Fibroblast of skin of scalp (primary cell): Measurements from ENCODE around the gene TMC3.

Source experiments
- DNase-seq: peaks from one replicate; pipeline ENCODE4 v3.0.0-alpha.2; 2013

TMC3 gene

GRCh38 chr15:81297603-81298575, 76.1 kb downstream of the TMC3 start:
- no peak for DNase-seq

DNA sequence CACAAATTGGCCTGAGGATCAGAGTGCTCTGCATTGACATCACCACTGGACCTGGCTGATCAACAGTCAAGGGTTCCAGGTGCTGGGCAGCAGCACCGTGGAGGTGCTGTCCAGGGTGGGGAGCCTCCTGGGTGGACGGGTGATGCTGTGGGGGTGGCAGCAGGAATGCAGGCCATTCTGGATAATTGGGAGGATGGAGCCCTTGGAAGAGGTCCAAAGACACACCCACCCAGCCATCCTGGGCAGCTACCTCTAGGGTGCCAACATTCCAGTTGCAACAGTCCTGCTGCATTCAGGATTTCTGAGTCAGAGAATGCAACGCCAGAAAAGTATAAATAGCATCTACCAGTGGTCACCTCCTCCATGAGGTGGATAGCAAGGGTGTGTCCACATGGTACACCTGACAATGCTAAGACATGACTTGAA, 76.9 kb downstream of the TMC3 start:
- DNase-seq: peak; percentile 20

- DNase-seq: peak; percentile 17
Observed at GRCh38 chr15:81296673-81297072, 77.3 kb downstream of the TMC3 start.

- no peak for DNase-seq
Observed at GRCh38 chr15:81296186-81296585, 77.8 kb downstream of the TMC3 start.

GRCh38 chr15:81295486-81296121, 78.4 kb downstream of the TMC3 start:
- no peak for DNase-seq

GRCh38 chr15:81294516-81294880, 79.5 kb downstream of the TMC3 start:
- no peak for DNase-seq

DNA sequence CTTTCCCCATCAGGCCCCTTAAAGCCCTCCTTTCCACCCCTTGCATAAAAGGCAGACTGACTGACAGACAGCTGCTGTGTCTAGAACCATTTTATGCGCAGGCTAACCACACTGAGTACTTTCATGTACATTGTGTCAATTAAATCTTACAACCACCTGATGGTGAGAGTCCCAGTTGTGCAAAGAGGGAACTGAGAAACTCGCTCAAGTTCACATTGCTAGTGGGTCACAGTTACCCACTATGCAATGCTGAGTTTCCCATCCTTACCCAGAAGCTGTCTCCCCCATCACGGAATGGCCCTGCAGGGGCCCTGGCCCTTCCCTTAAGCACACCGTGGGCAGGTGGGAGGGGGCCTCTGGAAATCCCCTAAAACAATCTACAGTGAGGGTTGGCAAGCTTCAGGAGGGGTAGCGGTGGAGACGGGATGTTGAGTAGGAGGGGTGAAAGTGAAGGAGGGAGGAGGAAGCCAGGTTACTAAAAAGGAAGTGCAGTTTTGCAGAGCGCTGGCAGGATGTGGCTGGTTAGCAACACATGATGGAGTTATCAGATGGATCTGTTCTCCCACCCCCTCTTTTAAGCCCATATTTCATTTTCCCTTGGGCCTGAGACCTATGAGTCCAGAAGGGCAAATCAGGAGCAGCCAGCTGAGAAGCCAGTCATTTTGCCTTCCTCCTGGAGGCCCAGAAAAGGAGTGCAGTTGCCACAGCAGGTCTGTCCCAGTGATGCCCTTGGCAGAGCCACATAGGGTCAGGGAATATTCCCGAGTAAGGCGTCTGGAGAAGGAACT, 80.1 kb downstream of the TMC3 start:
- no peak for DNase-seq

DNA sequence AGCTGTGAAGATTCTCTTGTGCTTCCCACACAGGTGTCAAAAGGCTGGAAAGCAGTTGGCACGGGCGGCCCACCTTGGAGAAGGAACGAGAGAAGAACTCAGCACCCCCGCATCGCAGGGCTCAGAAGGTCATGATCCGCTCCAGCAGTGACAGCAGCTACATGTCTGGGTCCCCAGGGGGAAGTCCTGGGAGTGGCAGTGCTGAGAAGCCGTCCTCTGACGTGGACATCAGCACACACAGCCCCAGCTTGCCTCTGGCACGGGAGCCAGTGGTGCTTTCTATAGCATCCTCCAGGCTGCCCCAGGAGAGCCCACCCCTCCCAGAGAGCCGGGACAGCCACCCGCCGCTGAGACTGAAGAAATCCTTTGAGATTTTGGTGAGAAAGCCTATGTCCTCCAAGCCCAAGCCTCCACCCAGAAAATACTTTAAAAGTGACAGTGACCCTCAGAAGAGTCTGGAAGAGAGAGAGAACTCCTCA, 81.5 kb downstream of the TMC3 start:
- no peak for DNase-seq

GRCh38 chr15:81291916-81292522, 82.0 kb downstream of the TMC3 start:
- DNase-seq: no peak

GRCh38 chr15:81289910-81290309, 84.1 kb downstream of the TMC3 start:
- no peak for DNase-seq

DNA sequence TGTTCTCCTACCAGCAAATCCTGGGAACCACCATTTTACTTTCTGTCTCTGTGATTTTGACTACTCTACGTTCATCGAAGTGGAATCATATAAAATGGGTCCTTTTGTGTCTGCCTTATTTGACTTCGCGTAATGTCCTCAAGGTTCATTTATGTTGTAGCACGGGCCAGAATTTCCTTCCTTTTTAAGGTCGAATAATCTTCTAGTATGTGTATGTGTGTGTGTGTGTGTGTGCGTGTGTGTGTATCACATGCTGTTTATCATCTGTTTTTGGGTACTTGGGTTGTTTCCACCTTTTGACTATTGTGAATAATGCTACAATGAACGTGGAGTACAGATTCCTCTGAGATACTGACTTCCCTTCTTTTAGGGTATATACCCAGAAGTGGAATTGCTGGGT, 85.4 kb downstream of the TMC3 start:
- DNase-seq: no peak

- no peak for DNase-seq
Observed at GRCh38 chr15:81288040-81288439, 86.0 kb downstream of the TMC3 start.

- DNase-seq: no peak
Observed at GRCh38 chr15:81286621-81287121, 87.3 kb downstream of the TMC3 start.

DNA sequence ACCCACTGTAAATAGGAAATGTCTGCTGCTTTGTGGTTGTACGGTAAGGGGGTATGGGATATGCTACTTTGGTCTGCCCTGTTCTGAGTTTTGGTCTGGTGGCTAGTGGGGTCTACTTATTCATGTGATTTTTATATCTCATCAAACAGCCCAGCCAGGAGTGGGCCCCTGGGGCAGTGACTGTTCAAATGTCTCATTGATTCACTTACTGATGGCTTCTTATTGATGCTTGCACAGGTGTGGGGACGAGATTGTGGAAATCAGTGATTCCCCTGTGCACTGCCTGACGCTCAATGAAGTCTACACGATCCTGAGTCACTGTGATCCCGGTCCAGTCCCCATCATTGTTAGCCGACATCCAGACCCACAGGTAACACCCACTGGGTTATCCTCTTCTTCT, 88.6 kb downstream of the TMC3 start:
- no peak for DNase-seq

GRCh38 chr15:81284256-81285031, 89.6 kb downstream of the TMC3 start:
- DNase-seq: no peak

DNA sequence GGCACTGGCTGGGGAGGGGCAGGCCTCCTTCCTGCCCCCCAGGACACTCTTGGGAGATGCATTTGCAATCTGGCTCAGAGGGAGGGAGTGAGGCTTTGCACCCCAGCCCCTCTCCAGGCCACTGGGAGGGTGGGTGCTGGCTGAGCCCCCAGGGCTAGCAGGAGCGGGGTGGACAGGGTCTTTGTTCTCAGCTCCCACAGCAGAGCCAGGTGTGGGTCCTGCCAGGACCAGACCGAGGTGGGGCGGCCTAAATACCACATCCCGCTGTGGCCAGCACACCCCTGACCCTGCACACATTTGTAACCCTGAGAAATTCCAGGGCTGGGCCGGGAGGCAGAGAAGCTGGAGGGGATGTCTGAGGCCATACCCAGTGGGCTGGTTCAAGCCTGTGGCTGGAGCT, 91.1 kb downstream of the TMC3 start:
- DNase-seq: no peak

- DNase-seq: no peak
Observed at GRCh38 chr15:81282606-81282895, 91.5 kb downstream of the TMC3 start.

DNA sequence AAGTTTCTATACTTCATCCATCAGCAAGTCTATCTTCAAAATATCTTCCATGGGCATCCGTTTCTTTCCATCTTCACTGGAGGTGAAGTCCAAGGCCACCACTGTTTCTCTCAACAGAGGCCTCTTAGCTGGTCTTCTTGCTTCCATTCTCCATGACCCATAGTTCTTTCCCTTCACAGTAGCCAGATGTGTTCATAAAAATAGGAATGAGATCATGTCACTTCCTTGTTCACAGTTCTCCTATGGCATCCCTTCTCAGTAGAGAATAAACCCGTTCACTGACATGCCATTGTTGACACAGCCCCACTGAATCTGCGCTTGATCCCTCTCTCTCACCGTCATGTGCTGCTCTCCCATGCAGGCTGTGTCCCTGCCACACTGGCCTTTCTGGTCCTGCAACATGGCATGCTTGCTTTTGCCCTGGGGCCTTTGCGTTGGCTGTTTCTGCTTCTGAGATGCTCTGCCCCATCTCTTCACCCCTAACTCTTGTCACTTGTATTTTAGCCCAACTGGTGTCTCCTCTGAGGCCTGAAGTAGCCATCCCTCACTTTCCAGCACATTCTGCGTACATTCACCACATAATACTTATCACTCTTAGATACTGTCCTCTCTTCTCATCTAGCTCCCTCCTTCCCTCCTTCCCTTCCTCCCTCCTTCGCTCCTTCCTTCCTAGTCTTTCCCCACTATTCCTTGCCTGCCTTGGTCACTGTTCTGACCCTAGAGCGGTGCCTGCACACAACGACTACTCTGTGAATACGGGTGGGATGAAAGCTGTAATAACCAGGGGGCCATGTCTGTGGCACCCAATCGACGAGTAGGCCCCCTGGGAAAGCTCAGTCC, 92.0 kb downstream of the TMC3 start:
- no peak for DNase-seq

GRCh38 chr15:81281456-81281735, 92.6 kb downstream of the TMC3 start:
- DNase-seq: no peak
